ENCODE measurements around the gene IQUB. TPM values are rescaled to one million over a fixed set of nuclear protein-coding genes. Genes with fewer than 3 reads are reported as not detected.
"Not testable (repeated sequence)": the region's sequence is repeated elsewhere in the genome, so short reads cannot be mapped to it uniquely, and the experiment has no call there.

The IQUB gene
- total and polyA plus RNA-seq, 4 donors, result 1.4 to 7.8 (median 4.6) TPM

GRCh38 chr7:123407951-123408350 is 126.4 kb downstream of the IQUB start:
- H3K27ac ChIP-seq (ENCODE audit: low read depth, low read length); H3K4me1 ChIP-seq (ENCODE audit: control insufficient read depth, insufficient read depth, low read length); H3K9me3 ChIP-seq (ENCODE audit: control insufficient read depth, insufficient read depth, low read length); DNase-seq (ENCODE audit: low read depth in 4 of 6, low spot score in 6 of 6); H3K27me3 ChIP-seq (ENCODE audit: control insufficient read depth, insufficient read depth, low read length); H3K36me3 ChIP-seq (ENCODE audit: control insufficient read depth, insufficient read depth, low read length); H3K4me3 ChIP-seq (ENCODE audit: low read depth, low read length): not testable (repeated sequence)
- 92% methylated on average over 2 of the region's 4 CpGs for WGBS (ENCODE audit: insufficient coverage)

Small RNA genes lying within 50 kb of the gene (small RNA-seq; reads per million reads assigned to genes)
- not detected for gene RNU6-296P (ENCODE audit: low replicate concordance)

Other genes with a start within 250 kb of the IQUB start
- 100 to 1,000 TPM in 1 of 2 donors, 10 to 100 TPM in 1; 99.9 to 170 TPM for gene NDUFA5, start 23.2 kb upstream of the IQUB start, total RNA-seq
- 100 to 1,000 TPM; 197 to 259 TPM for gene NDUFA5, start 23.2 kb upstream of the IQUB start, polyA plus RNA-seq (ENCODE audit: insufficient read length in 2 of 2)
- gene ASB15, start 67.2 kb upstream of the IQUB start, total RNA-seq, result not detected
- gene ASB15, start 67.2 kb upstream of the IQUB start, polyA plus RNA-seq (ENCODE audit: insufficient read length in 2 of 2), result under 1 TPM in 1 of 2 donors, not detected in 1; 0.08 TPM
- gene LMOD2, start 121.3 kb upstream of the IQUB start, total RNA-seq, result not detected
- under 1 TPM in 1 of 2 donors, not detected in 1; 0.14 TPM for gene LMOD2, start 121.3 kb upstream of the IQUB start, polyA plus RNA-seq (ENCODE audit: insufficient read length in 2 of 2)
- gene WASL, start 214.4 kb upstream of the IQUB start, total RNA-seq, result 10 to 100 TPM; 14.5 to 40.3 TPM
- 10 to 100 TPM; 36.1 to 46.8 TPM for gene WASL, start 214.4 kb upstream of the IQUB start, polyA plus RNA-seq (ENCODE audit: insufficient read length in 2 of 2)

All from spinal cord (tissue), 10 donors.